Renal pelvis (tissue), 4 donors: Measurements from ENCODE around the gene PPT1. TPM values are rescaled to one million over a fixed set of nuclear protein-coding genes. Genes with fewer than 3 reads are reported as not detected.
A peak's percentile ranks its signal among the peaks of the same experiment; 100 is the strongest.
"Not testable (repeated sequence)": the region's sequence is repeated elsewhere in the genome, so short reads cannot be mapped to it uniquely, and the experiment has no call there.

Experiments used
- DNase-seq: peaks from one replicate; pipeline ENCODE4 v3.0.0-alpha.2; 2013
- polyA plus RNA-seq, 3 donors: library from polyadenylated mRNA; unstranded; fragments of 120-200 nt; gene quantifications; one replicate each; pipeline ENCODE4 v1.2.1, GENCODE V29; 2013; ENCODE audit not compliant: insufficient read length in 3 of 3

Gene PPT1
- polyA plus RNA-seq, 3 donors = 93.0 to 113 (median 98.8) TPM

DNA sequence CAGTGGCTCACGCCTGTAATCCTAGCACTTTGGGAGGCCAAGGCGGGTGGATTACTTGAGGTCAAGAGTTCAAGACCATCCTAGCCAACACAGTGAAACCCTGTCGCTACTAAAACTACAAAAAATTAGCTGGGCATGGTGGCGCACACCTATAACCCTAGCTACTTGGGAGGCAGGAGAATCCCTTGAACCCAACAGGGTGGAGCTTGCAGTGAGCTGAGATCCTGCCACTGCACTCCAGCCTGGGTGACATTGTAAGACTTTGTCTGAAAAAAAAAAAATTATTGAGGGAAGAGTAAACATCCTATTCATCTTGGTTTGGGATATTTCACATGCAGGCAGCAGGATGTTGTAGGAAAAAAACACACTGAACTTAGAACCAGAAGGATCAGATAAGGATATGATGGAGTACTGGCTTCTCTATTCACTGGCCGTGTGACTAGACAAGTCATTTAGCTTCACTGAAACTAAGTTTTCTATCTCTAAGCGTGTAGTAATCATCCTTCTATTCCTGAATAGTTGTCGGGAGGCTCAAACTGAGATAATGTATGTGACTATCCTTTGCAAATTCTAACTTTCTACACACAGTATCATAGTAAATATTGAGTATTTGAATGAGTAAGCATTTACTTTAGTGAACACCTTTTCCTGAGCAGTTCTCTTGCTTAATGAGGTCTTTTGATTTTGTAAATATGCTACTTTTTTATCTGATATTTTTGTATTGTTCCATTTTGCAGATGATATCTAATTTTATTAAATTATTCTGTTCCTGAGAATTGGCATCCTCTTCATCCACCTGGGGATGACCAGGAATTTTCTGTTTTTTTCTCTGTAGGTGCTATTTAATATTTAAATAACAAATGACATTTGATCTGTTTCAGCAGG, 38.4 kb downstream of the PPT1 start:
- DNase-seq = no peak

DNA sequence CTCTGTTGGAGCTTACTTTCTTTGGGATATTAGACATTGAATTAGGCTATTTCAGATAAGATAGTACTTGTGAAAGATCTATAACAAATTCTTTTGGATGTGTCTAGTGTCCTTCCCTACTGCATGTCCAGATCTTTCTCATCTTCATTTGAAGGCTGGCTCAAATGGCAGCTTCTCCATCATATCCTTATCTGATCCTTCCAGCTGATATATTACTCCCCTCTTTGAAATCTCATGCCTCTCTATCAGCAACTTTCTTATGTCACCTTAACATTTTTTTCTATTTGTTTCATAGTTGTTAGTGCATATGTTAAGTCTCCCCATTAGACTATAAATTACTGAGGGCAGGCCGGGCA, 39.0 kb downstream of the PPT1 start:
- DNase-seq = no peak

DNA sequence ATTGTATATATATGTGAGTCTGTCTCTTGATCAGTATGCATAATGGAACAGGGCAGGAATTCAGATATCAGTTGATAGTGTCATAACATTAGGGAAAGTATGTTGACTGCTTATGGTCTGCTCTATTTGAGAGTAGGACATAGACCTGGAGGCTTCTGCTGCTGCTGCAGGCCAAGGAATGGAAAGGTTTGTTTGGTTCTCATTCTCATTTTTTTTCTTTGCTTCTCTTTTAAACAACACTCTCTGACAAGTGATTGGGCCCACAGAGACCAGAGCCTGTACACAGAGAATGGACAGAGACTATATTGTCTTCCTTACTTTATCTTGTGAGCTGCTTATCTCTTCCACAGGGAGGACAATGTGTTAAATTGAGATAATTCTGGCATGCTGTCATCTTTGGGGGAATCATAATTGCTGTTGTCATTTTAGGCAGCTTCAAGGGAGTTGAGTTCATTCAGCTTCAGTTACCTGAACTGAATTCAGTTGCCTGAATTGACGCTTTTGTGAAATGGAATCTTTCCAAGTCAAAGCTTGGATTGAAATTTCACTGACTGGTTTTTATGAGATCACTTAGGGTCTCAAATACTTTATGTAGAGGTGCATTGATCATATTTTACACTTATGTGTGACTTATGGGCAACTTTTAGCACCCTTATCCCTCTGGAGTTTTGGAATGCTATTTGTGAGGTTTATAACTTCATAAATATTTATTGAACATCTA, 39.6 kb downstream of the PPT1 start:
- no peak for DNase-seq

DNA sequence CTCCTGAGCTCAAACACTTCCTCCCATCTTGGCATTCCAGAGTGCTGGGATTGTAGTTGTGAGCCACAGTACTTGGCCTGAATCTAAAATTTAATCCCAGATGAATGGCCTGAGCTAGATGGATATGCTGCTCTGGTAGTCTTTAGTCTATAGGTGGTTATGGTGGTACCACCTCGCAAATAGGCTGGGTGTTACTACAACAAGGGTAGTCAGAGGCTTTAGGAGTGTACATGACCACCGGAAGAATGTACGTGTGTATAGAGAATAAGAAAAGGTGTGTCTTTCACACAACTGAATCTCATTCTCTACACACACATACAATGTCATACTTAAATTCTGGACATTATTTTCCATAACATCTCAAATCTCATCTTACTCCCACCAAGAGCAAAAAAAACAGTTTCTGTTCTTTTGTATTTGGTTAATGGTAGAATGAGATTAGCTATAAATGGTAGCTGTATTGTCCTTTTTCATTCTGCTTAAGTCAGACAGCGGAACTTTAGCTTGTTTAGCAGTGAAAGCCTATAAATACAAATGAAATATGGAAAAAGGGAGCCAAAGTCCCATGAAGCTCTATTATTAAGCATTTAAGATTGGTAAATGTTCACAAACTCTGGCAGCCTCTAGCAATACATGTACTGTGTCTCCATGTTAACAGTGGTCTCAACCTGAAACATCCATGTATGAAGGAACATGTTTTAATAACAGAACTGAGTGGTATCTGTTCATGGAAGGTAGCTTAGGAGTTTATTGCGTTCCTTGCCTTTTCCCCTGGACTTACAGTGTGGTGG, 40.3 kb downstream of the PPT1 start:
- DNase-seq = no peak

DNA sequence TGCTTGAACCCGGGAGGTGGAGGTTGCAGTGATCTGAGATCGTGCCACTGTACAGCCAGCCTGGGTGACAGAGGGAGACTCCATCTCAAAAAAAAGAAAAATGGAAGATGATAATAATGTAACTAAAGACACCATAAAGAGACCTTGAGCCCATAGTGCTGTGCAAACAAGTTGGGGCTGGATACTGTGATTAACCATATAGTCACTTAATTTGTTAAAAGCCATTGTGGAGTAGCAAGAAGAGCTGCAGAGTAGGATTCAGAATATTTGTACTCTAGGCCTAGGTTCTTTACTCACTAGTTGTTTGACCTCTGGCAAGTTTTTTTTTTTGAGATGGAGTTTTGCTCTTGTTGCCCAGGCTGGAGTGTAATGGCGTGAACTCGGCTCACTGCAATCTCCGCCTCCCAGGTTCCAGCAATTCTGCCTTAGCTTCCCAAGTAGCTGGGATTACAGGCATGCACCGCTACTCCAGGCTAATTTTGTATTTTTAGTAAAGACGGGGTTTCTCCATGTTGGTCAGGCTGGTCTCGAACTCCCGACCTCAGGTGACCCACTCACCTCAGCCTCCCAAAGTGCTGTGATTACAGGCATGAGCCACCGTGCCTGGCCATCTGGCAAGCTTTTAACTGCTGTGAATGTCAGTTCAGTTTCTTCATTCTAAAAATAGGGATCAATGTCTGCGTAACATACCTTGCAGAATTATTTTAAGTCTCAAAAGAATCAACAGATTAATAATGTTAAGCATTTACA, 43.7 kb downstream of the PPT1 start:
- DNase-seq = no peak

DNA sequence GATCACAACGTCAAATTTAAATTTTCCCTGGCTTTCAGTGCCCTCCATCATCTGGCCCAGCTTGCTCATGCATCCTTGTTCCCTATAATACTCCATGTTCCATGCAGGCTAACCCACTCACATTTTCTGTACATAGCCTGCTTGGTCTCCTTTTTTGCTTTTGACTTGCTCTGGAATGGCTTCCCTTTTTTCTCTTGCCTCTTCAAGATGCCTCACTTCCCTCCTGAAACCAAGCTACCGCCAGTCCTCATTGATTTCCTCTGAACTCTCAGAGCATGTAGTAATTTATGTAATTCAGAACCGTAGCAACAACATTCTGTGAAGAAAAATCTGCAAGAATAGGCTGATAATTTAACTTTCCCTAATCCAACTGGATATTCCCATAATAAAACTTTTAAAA, 46.2 kb downstream of the PPT1 start:
- DNase-seq = no peak

DNA sequence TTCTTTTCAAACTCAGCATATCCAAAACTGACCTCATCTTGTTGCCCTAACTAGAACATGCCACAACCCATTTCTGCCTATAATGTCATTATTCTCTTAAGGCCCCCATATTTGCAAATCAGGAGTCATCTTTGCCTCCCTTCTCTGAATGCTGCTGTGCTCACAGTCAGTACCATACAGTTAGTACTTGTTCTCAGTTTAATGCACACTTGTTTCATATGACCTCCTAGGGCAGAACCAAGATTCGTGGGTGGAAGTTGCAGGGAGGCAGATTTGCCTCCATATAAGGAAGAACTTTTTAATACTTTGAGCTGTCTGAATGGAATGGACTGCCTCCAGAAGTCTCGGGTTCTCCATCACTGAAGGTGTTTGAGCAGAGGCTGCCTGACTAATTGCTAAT, 47.3 kb downstream of the PPT1 start:
- no peak for DNase-seq

DNA sequence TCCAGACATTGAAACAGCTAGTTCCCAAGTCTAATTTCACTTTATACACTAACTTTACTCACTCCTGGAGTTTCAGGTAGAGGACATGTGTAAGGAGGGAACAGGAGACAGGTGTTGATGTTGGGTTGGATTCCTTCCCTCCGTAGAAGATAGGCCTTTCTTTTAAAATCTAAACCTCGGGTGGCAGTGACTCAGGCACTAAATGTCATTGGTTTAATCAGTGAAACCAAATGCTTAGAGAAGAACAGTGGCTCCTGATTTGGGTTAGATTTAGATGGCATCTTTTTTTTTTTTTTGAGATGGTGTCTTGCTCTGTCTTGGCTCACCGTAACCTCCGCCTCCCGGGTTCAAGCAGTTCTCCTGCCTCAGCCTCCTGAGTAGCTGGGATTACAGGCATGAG, 49.3 kb downstream of the PPT1 start:
- no peak for DNase-seq

DNA sequence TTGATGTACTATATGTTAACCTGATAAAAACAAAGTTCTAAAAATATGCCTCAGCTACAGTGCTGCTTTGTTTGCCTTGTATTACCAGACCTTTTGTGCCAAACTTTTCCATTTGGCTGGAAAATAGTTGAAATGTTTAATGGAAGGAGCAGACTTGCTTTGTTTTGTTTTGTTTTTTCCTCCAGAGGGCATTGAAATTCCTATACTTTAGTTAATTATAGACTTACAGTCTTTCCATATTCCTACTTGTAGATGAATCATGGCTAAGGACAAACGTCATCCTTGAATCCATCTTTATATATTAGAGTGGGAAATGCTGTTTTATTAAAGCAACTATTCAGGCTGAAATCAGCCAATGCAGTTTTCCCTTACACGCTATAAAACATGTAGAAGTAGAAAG, 49.8 kb downstream of the PPT1 start:
- DNase-seq = no peak

DNA sequence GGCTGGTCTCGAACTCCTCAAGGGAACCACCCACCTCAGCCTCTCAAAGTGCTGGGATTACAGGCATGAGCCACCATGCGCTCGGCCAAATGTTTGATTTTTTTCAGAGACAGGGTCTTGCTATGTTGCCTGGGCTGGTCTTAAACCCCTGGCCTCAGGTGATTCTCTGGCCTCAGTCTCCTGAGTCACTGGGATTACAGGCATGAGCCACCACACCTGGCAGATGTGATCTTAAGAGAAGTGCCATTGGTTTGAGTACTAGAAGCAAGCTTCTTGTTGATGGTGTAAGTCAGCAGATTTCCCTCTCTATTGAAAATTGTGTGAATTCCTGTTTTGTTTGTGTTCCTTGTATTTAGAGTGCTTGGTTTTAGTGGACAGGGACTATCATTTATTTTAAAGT, 51.3 kb downstream of the PPT1 start:
- no peak for DNase-seq

DNA sequence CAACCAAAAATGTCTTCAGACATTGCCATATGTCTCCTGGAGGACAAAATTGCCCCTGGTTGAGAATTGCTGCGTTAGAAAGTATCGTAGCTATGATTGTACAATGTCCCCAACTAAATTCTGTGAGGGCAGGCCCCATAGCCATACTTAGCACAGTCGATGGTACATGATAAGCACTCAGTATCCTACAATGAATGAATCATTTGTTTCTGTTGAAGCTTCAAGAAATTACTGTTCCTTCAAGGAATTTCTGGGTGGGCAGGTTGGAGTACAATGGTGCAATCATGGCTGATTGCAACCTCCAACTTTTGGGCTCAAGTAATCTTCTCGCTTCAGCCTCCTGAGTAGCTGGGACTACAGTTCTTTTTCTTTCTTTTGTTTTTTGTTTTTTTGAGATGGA, 51.9 kb downstream of the PPT1 start:
- DNase-seq = no peak

DNA sequence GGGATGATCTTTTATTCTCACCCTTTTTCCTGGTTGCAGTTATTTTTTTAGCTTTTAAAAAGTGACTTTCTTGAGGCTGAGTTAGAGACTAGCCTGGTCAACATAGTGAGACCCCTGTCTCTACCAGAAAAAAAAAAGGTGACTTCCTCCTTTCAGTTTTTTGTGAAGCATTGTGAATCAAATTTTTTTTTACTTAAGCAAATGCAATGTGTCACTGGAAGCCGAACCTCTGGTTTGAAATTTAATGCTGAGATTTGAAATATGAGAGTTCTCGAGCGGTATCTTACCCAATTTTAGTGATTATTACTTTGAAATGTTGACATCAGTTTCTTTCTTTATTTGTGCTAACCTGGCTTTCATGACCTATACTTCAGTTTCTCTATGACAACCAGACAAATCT, 52.9 kb downstream of the PPT1 start:
- no peak for DNase-seq

DNA sequence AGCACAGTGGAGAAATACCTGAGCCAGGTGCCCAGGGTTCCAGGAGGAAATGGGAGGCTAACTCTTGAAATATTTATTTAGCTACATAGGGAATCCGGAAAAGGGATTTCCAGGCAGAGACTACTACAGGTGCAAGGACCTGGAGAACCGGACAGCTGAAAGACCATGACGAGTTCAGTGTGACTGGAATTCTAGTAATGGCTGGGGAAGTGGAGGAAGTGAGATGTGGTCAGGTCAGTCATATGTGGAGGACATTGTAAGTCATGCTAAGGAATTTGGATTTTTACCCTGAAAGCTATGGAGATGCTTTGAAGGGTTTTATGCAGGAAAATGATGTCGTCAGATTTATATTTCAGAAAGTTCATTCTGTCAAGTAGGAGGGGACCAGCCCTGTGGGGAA, 54.7 kb downstream of the PPT1 start:
- DNase-seq = no peak

DNA sequence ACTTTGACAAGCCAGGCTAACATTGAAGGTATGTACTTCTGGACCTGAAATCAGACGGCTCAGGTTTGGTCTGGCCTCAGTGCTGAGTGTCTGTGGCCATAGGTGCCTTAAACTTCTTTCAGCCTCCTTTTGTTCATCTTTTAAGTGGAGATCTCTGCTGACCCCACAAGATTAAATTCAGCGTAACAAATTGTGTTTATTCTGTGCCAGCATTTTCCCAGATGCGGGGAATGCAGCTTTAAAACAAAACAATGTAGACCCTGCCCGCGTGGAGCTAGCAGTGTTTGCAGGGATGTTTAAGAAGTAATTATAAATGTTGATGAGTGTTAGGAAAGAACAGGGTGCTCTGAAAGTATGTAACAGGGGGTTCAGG, 55.6 kb downstream of the PPT1 start:
- DNase-seq = no peak

DNA sequence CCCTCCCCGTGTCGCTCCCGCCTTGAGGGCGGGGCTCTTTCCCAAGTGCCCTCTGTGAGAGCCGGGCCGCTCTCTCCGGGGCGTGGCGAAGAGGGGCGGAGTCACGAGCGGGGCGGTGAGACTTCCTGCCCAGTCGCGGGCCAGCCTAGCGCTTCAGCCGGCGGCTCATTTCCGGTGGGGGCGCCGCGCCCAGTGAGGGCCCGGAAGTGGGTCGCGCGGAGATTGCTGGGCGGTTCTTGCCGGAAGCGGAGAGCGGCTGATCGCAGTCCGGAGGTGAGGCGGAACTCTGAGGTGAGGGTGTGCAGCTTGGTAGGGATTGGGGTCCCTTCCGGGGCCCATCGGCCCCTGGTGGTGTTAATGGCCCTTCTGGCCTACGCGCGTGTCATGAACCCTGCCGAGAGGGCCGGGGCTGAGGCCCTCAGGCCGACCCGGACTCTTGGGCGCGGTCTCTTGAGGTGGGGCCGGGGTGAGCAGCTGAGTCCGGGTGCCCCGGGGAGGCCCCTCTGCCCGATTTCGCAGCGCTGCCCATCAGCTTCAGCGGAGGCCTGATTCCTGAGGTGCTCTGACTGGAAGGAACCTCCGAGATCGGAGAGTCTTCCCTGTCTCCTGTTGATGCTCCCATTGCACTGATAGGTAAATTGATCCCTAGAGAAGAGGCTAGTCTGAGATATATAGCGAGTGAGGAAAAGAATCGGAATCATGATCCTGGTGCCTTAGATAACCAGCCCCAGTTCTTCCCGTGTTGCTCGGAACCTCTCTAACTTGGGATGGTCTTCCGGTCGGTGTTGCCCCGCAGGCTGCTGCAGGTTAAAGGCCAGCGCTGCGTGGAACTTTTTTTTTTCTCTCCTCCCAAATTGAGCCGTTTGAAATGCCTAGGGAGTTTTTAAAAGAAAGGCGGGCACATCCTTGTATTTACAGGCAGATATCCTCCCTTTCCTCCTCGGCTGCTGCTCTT, 56.3 kb downstream of the PPT1 start, which contains the start of gene CAP1:
CAP1 (plus strand) TSS at position 219 of the 955 bp plus-strand sequence. CDS start 18,618 bp downstream, outside the sequence.
- DNase-seq = peak; percentile 99

DNA sequence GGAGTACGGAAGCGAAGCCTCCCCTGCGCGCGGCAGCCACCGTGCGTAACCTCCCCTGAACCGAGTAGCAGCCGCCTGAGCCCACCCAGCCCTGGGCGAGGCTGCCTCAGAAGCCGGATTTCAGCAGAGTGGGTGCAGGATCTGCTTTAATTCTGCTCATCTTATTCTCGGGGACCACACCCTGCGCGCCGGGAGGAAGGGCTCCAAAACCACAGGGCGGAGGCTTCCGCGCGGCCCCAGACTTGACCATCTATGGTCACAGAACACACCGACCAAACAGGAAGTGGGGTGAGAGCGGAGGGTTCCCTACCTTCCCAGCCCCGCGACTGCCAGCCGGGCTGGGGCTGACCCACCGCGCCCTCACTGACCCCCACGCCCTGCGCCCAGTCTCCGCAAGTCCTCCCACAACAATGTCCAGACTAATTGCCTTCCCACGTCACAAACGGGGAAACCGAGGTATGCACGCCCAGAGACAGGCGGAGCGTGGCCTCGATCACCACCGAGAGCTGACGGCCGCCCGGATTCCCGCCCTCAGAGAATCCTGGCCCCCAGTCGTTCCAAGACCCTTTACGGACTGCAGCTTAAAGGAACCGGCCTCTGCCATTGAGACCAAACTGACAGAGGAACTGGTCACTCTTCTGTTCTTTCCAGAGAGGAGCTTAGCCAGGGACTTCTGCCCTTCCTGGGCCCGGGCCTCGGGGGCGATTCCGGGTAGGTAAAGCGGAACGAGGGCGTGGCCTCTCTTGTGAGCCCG, 57.1 kb downstream of the PPT1 start:
- peak; percentile 62 for DNase-seq

DNA sequence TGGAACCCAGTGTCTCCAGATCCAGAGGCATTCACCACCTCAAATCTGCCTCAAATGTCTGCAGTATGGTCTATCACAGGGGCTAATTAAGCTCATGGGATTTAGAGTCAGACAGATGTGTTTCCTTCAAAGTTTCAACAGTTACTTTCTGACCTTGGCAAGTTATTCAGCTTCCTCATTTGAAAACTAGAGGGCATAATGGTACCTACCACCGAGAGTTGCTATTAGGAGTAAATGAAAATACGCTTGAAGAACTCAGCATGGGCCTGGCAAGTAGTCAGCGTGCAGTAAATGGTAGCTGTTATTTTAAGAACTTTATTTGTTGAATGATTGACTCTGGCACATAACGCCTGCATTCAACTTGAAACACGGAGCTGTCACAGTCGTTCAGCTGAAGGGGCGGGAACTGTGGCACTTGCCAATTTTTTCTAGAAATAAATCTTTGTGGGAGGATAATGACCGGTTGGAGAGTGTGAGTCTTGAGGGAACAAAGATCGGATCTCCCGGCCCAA, 57.8 kb downstream of the PPT1 start:
- no peak for DNase-seq

DNA sequence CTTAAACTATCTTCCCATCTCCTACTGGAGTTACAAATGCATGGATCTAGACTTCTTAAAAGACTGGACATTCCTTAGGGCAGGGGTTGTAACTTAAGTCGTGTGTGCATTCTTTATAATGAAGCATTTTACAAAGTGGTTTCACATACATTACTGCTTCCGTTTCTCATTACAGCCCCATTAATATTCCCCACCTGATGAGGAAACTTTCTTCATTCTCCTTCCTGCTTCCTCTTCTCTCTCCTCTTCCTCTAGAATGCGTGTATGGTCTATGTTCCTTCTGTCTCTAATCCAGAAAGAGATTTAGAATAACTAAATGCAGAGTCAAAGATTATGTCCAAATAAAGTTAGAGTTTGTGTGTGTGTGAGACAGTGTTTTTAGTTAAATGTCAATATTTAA, 58.4 kb downstream of the PPT1 start:
- DNase-seq = no peak

DNA sequence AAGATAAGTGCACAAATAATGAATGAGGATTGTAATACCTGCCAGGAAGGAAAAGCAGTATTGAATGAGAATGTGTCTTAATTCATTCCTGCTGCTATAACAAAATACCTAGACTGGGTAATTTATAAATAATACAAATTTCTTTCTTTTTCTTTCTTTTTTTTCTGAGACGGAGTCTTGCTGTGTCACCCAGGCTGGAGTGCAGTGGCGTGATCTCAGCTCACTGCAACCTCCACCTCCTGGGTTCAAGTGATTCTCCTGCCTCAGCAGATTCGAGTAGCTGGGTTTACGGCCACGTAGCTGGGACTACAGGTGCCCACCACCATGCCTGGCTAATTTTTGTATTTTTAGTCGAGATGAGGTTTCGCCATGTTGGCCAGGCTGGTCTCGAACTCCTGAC, 59.8 kb downstream of the PPT1 start:
- not testable (repeated sequence) for DNase-seq

DNA sequence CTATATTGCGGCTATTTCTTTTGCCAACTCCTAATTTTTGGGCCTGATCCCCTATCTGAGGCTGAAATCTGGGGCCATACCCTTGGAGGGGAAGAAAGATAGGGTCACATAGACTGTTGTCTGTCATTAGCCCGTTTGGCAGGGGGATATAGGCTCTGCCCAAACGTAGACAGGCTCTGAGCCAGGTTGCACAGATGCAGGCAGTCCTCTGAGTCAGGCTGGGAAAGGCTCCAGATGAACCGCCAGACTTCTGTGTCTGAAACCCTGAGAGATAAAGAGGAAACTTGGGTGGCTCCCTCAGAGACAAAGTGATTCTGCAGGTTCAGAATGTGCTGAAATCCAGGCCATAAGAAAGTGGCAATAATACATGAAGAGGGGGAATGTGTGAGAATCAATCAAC, 60.5 kb downstream of the PPT1 start:
- DNase-seq = no peak
